ENCODE data around the gene CPB1. TPM values are rescaled to one million over a fixed set of nuclear protein-coding genes. Genes with fewer than 3 reads are reported as not detected.

Gene CPB1
- total RNA-seq, 2 experiments from 2014 or later, result not detected

GRCh38 chr3:148797795-148798194, 29.8 kb upstream of the CPB1 start:
- Mint-ChIP-seq H3K27me3 (no peaks in the 10 kb centered on the region), H3K36me3 (ENCODE audit: low read depth) (no peaks in the 10 kb centered on the region), H3K27ac (no peak overlapping the region), H3K4me1 (ENCODE audit: low read depth) (no peaks in the 10 kb centered on the region), H3K9me3 (no peaks in the 10 kb centered on the region), H3K4me3 (no peak overlapping the region)
- ChIA-PET POLR2A (interaction anchor here (1.5 kb wide), 1 partner anchor 10 kb away, joined by 3 read pairs; no protein-coding TSS in a partner anchor), CTCF (interaction anchor here (1.1 kb wide), 1 partner anchor 11 kb away, joined by 3 read pairs; no protein-coding TSS in a partner anchor)
- no peak for TF ChIP-seq CTCF (IDR thresholded peaks at IDR 0.05)
- DNase-seq (no peak), ATAC-seq (no peak)
- intact Hi-C loops (cut with micrococcal nuclease), result no loop called here

- intact Hi-C loops (cut with micrococcal nuclease), result no loop called here
- no peaks in the 10 kb centered on the region for H3K27me3 Mint-ChIP-seq
- TF ChIP-seq CTCF (IDR thresholded peaks at IDR 0.05), result no peak
Observed at GRCh38 chr3:148800414-148800813, 27.2 kb upstream of the CPB1 start.

GRCh38 chr3:148809835-148810234, 17.8 kb upstream of the CPB1 start:
- DNase-seq (no peak), ATAC-seq (no peak)
- Mint-ChIP-seq H3K36me3 (ENCODE audit: low read depth) (no peaks in the 10 kb centered on the region), H3K9me3 (no peaks in the 10 kb centered on the region), H3K4me1 (ENCODE audit: low read depth) (no peaks in the 10 kb centered on the region), H3K4me3 (no peak overlapping the region), H3K27ac (no peak overlapping the region), H3K27me3 (peaks cover 4% of the 10 kb centered on the region)
- POLR2A ChIA-PET, result no interaction called here
- no peak for TF ChIP-seq CTCF (IDR thresholded peaks at IDR 0.05)
- intact Hi-C loops (cut with micrococcal nuclease), result no loop called here
- CTCF ChIA-PET, result no interaction called here

More at GRCh38 chr3:148800414-148800813, 27.2 kb upstream of the CPB1 start:
- H3K36me3 Mint-ChIP-seq (ENCODE audit: low read depth), result no peaks in the 10 kb centered on the region
- POLR2A ChIA-PET, result no interaction called here
- H3K4me3 Mint-ChIP-seq, result no peak overlapping the region
- no peaks in the 10 kb centered on the region for H3K9me3 Mint-ChIP-seq
- CTCF ChIA-PET, result no interaction called here
- DNase-seq (no peak), ATAC-seq (no peak)
- H3K27ac Mint-ChIP-seq, result no peak overlapping the region
- H3K4me1 Mint-ChIP-seq (ENCODE audit: low read depth), result no peaks in the 10 kb centered on the region

GRCh38 chr3:148815316-148816110, 12.1 kb upstream of the CPB1 start:
- no peaks in the 10 kb centered on the region for H3K4me1 Mint-ChIP-seq (ENCODE audit: low read depth)
- POLR2A ChIA-PET, result no interaction called here
- ATAC-seq (no peak), DNase-seq (no peak)
- no peaks in the 10 kb centered on the region for H3K36me3 Mint-ChIP-seq (ENCODE audit: low read depth)
- no peak overlapping the region for H3K27ac Mint-ChIP-seq
- no peaks in the 10 kb centered on the region for H3K9me3 Mint-ChIP-seq
- CTCF ChIA-PET, result no interaction called here
- peaks cover 6% of the 10 kb centered on the region for H3K27me3 Mint-ChIP-seq
- TF ChIP-seq CTCF (IDR thresholded peaks at IDR 0.05), result no peak
- intact Hi-C loops (cut with micrococcal nuclease), result no loop called here
- H3K4me3 Mint-ChIP-seq, result no peak overlapping the region

GRCh38 chr3:148816427-148816826, 11.2 kb upstream of the CPB1 start:
- no peak for ATAC-seq
- Mint-ChIP-seq H3K4me3 (no peak overlapping the region), H3K4me1 (ENCODE audit: low read depth) (no peaks in the 10 kb centered on the region), H3K9me3 (no peaks in the 10 kb centered on the region), H3K36me3 (ENCODE audit: low read depth) (no peaks in the 10 kb centered on the region), H3K27me3 (peaks cover 6% of the 10 kb centered on the region), H3K27ac (no peak overlapping the region)
- intact Hi-C loops (cut with micrococcal nuclease), result no loop called here
- ChIA-PET CTCF (no interaction called here), POLR2A (no interaction called here)
- TF ChIP-seq CTCF (IDR thresholded peaks at IDR 0.05), result no peak
- no peak for DNase-seq
